H1 (cell line): Measurements from ENCODE around the gene GOLGA7B. TPM values are rescaled to one million over a fixed set of nuclear protein-coding genes. Genes with fewer than 3 reads are reported as not detected.
A peak's percentile ranks its signal among the peaks of the same experiment; 100 is the strongest.

Experiments used
- CTCF ChIA-PET: fragments of 300-600 bp; sonication (Branson Sonifier 250); formaldehyde crosslinking; loops from one replicate; lab custom pipeline; 2021; ENCODE audit not compliant: partially characterized antibody; lab: Charles Lee
- POLR2A ChIA-PET: fragments of 300-600 bp; sonication (Branson Sonifier 250); formaldehyde crosslinking; loops from one replicate; lab custom pipeline; 2021; ENCODE audit warnings: inconsistent platforms; ENCODE audit not compliant: partially characterized antibody; lab: Charles Lee
- DNase-seq, 2 experiments: peaks; one replicate each; pipeline versions ENCODE4 v3.0.0 to v3.0.0-alpha.2; 2010 to 2022; ENCODE audit warnings: low spot score in 2 of 2, low read depth in 1 of 2, mixed read lengths in 1 of 2
- FAIRE-seq: peaks from 2 replicates; lab custom pipeline; 2011; peaks lifted over from hg19 to GRCh38; lab: Jason Lieb, UNC
- H2AFZ ChIP-seq: 2 replicates; pipeline ENCODE4 v1.8.1; 2012; ENCODE audit warnings: low read length, inconsistent platforms
- H2AK5ac ChIP-seq: 2 replicates; pipeline ENCODE4 v1.6.1; 2013; ENCODE audit warnings: low read depth, low read length
- H2BK120ac ChIP-seq: replicated peaks from 2 replicates; pipeline ENCODE3; 2013; ENCODE audit warnings: low read depth, low read length, inconsistent platforms
- H2BK12ac ChIP-seq: 2 replicates; pipeline ENCODE4 v1.6.1; 2013; ENCODE audit warnings: low read depth, low read length
- H2BK15ac ChIP-seq: 2 replicates; pipeline ENCODE4 v1.6.1; 2013; ENCODE audit warnings: low read length
- H2BK20ac ChIP-seq: 2 replicates; pipeline ENCODE4 v1.6.1; 2013; ENCODE audit warnings: low read length
- H2BK5ac ChIP-seq: 2 replicates; pipeline ENCODE4 v1.6.1; 2013; ENCODE audit warnings: low read depth, low read length
- H3K14ac ChIP-seq: 2 replicates; pipeline ENCODE4 v1.6.1; 2013; ENCODE audit warnings: inconsistent platforms; ENCODE audit not compliant: insufficient read length
- H3K18ac ChIP-seq: 2 replicates; pipeline ENCODE4 v1.6.1; 2013; ENCODE audit warnings: low read length; ENCODE audit errors: extremely low read depth
- H3K23ac ChIP-seq: 2 replicates; pipeline ENCODE4 v1.6.1; 2013; ENCODE audit warnings: inconsistent platforms; ENCODE audit not compliant: insufficient read length
- H3K23me2 ChIP-seq: 2 replicates; pipeline ENCODE4 v1.6.1; 2013; ENCODE audit warnings: low read depth, low read length
- H3K27ac ChIP-seq: 2 replicates; pipeline ENCODE4 v1.6.1; 2011; ENCODE audit warnings: low read depth, low read length, inconsistent platforms
- H3K27me3 ChIP-seq, 4 experiments: replicated peaks in 1 of 4; 1 replicate in 1 of 4; 2 replicates in 3 of 4; pipeline versions ENCODE4 v1.6.1 to v1.8.1; 2011 to 2013; ENCODE audit warnings: low read length in 3 of 4, mild to moderate bottlenecking in 3 of 4, inconsistent platforms in 2 of 4, mixed read lengths in 2 of 4, moderate library complexity in 1 of 4; ENCODE audit not compliant: control insufficient read depth in 3 of 4, insufficient read depth in 3 of 4; ENCODE audit errors: extremely low read depth in 1 of 4
- H3K36me3 ChIP-seq, 4 experiments: 2 replicates each; pipeline versions ENCODE4 v1.6.1 to v1.8.1; 2011 to 2013; ENCODE audit warnings: mild to moderate bottlenecking in 4 of 4, low read length in 3 of 4, moderate library complexity in 2 of 4, control low read depth in 1 of 4, inconsistent platforms in 1 of 4; ENCODE audit not compliant: insufficient read depth in 4 of 4, control insufficient read depth in 2 of 4
- H3K4ac ChIP-seq: replicated peaks from 2 replicates; pipeline ENCODE3; 2013; ENCODE audit warnings: low read length, low read depth, mixed read lengths, inconsistent platforms; ENCODE audit not compliant: insufficient read length
- H3K4me1 ChIP-seq, 4 experiments: replicated peaks in 1 of 4; 1 replicate in 1 of 4; 2 replicates in 3 of 4; pipeline versions ENCODE4 v1.6.1 to v1.8.1; 2011 to 2013; ENCODE audit warnings: low read length in 3 of 4, inconsistent platforms in 2 of 4, mixed read lengths in 1 of 4; ENCODE audit not compliant: insufficient read depth in 4 of 4, control insufficient read depth in 3 of 4
- H3K4me2 ChIP-seq, 2 experiments: 2 replicates each; pipeline versions ENCODE4 v1.6.1 to v1.8.1; 2011 to 2013; ENCODE audit warnings: low read depth in 2 of 2, low read length in 2 of 2, control low read depth in 1 of 2, inconsistent platforms in 1 of 2, mild to moderate bottlenecking in 1 of 2; ENCODE audit not compliant: insufficient read depth in 1 of 2
- H3K4me3 ChIP-seq, 4 experiments: fragments of 200-600, 300-600 bp in 1 of 4; sonication (generic), shearing (Covaris generic), sonication (Bioruptor Twin) in 1 of 4; 2 replicates each; pipeline versions ENCODE4 v1.5.1 to v1.8.1; 2011 to 2016; ENCODE audit warnings: low read length in 4 of 4, low read depth in 3 of 4, control low read depth in 2 of 4, inconsistent platforms in 2 of 4, mild to moderate bottlenecking in 2 of 4, mixed read lengths in 1 of 4, moderate library complexity in 1 of 4; ENCODE audit not compliant: insufficient read depth in 2 of 4; ENCODE audit errors: extremely low read depth in 1 of 4
- H3K56ac ChIP-seq: replicated peaks from 2 replicates; pipeline ENCODE3; 2013; ENCODE audit warnings: low read depth, mild to moderate bottlenecking, mixed read lengths, low read length, inconsistent platforms; ENCODE audit not compliant: insufficient read length
- H3K79me1 ChIP-seq: 2 replicates; pipeline ENCODE4 v1.6.1; 2013; ENCODE audit warnings: low read depth, low read length, control low read depth
- H3K79me2 ChIP-seq, 2 experiments: 2 replicates each; pipeline versions ENCODE4 v1.6.1 to v1.8.1; 2012 to 2013; ENCODE audit warnings: low read length in 2 of 2, mild to moderate bottlenecking in 2 of 2, inconsistent platforms in 1 of 2; ENCODE audit not compliant: insufficient read depth in 2 of 2, control insufficient read depth in 1 of 2
- H3K9ac ChIP-seq, 4 experiments: replicated peaks in 1 of 4; 1 replicate in 1 of 4; 2 replicates in 3 of 4; pipeline versions ENCODE4 v1.6.1 to v1.8.1; 2011 to 2013; ENCODE audit warnings: low read depth in 3 of 4, low read length in 3 of 4, control low read depth in 2 of 4, mild to moderate bottlenecking in 2 of 4, moderate library complexity in 2 of 4, inconsistent platforms in 1 of 4; ENCODE audit errors: extremely low read depth in 1 of 4
- H3K9me3 ChIP-seq, 2 experiments: 2 replicates each; pipeline versions ENCODE4 v1.6.1 to v1.8.1; 2012 to 2013; ENCODE audit warnings: mild to moderate bottlenecking in 2 of 2, moderate library complexity in 2 of 2, control low read depth in 1 of 2, inconsistent platforms in 1 of 2, low read depth in 1 of 2, low read length in 1 of 2, mixed read lengths in 1 of 2; ENCODE audit not compliant: insufficient read depth in 2 of 2
- H4K20me1 ChIP-seq, 2 experiments: replicated peaks in 1 of 2; 2 replicates each; pipeline versions ENCODE3 to v1.8.1; 2011 to 2013; ENCODE audit warnings: inconsistent platforms in 2 of 2, low read length in 2 of 2, mild to moderate bottlenecking in 1 of 2; ENCODE audit not compliant: insufficient read depth in 2 of 2, control insufficient read depth in 1 of 2
- H4K5ac ChIP-seq: 2 replicates; pipeline ENCODE4 v1.6.1; 2013; ENCODE audit warnings: low read length, low read depth, mixed read lengths, inconsistent platforms; ENCODE audit not compliant: insufficient read length
- H4K8ac ChIP-seq: 2 replicates; pipeline ENCODE4 v1.8.0; 2013; ENCODE audit warnings: mild to moderate bottlenecking, moderate library complexity, low read length, inconsistent platforms; ENCODE audit not compliant: insufficient read depth; ENCODE audit errors: extremely low read depth
- H4K91ac ChIP-seq: replicated peaks from 2 replicates; pipeline ENCODE3; 2013; ENCODE audit warnings: low read length, mixed read lengths, inconsistent platforms; ENCODE audit not compliant: insufficient read length
- GTF2F1 ChIP-seq: IDR thresholded peaks from 2 replicates; pipeline ENCODE4 v1.6.1; 2012; ENCODE audit warnings: low read depth, low read length, improper control_type of control experiment, borderline replicate concordance
- KDM1A ChIP-seq: fragments of 200-600, 300-600 bp; sonication (generic); IDR thresholded peaks from 2 replicates; pipeline ENCODE4 v1.7.1; 2016; ENCODE audit warnings: mild to moderate bottlenecking, low read length, borderline replicate concordance
- POLR2AphosphoS5 ChIP-seq: IDR thresholded peaks from 2 replicates; pipeline ENCODE4 v1.6.1; 2011; ENCODE audit warnings: low read depth, low read length
- RFX5 ChIP-seq: IDR thresholded peaks from 2 replicates; pipeline ENCODE4 v1.6.1; 2011; ENCODE audit warnings: low read depth, low read length, improper control_type of control experiment, borderline replicate concordance
- RXRA ChIP-seq: IDR thresholded peaks from 2 replicates; pipeline ENCODE4 v1.6.1; 2011; ENCODE audit warnings: low read depth, mild to moderate bottlenecking, low read length, moderate library complexity; ENCODE audit not compliant: insufficient read depth
- SIRT6 ChIP-seq: IDR thresholded peaks from one replicate; pipeline ENCODE4 v1.7.1; 2012; ENCODE audit warnings: low read length, inconsistent platforms
- TBP ChIP-seq: IDR thresholded peaks from 2 replicates; pipeline ENCODE4 v1.6.1; 2011; ENCODE audit warnings: low read depth, low read length, improper control_type of control experiment
- WGBS, 2 experiments: shearing (Covaris generic) in 1 of 2; methylation state at CpG; one replicate each; pipeline versions ENCODE4 v1.1.6 to v1.1.7; 2013 to 2015; ENCODE audit warnings: low lambda C conversion rate in 2 of 2, mixed read lengths in 2 of 2, inconsistent platforms in 1 of 2, low coverage in 1 of 2, missing lambda C conversion rate in 1 of 2; ENCODE audit not compliant: insufficient replicate concordance in 2 of 2, insufficient coverage in 1 of 2, insufficient read length in 1 of 2; ENCODE audit errors: extremely low coverage in 1 of 2, missing lambda C conversion rate in 1 of 2; 5-methylcytosine and 5-hydroxymethylcytosine counted together
- polyA plus RNA-seq, 7 experiments: library from polyadenylated mRNA; depleted of rRNA in 3 of 7; stranded (reverse) in 5 of 7; unstranded in 2 of 7; fragments of >200 nt in 5 of 7; fragments of 200-250 nt in 2 of 7; gene quantifications; 1 replicate in 5 of 7; 2 replicates in 1 of 7; 4 replicates in 1 of 7; pipeline versions ENCODE4 v1.2.1 to v1.2.3, GENCODE V29; 2011 to 2013; ENCODE audit warnings: missing spikeins in 2 of 7, mixed read lengths in 2 of 7
- total RNA-seq: library from RNA; stranded (reverse); fragmentation: NEBNext Ultra II Directional; extraction: Animal tissue kit (Norgen Biotek cat#: 25700); gene quantifications from 2 replicates; pipeline ENCODE4 v1.2.1, GENCODE V29; 2021

The GOLGA7B gene
- total and polyA plus RNA-seq, 2 of the 8 experiments (the other 6 are each of a cell fraction or from before 2014, with no cell fraction given): 0.04 to 0.14 TPM

GRCh38 chr10:97874332-97874731, 24.7 kb downstream of the GOLGA7B start:
- no peaks in the 10 kb centered on the region for H3K27me3 ChIP-seq

More at GRCh38 chr10:97874332-97874731, 24.7 kb downstream of the GOLGA7B start:
- H3K36me3 ChIP-seq: no peaks in the 10 kb centered on the region
- no peak overlapping the region for H3K23ac ChIP-seq
- no peak overlapping the region for H2BK12ac ChIP-seq
- DNase-seq: no peak
- no peak for FAIRE-seq
- no peak overlapping the region for H3K14ac ChIP-seq
- CTCF ChIA-PET: interaction anchor here (0.9 to 14.5 kb wide), 8 partner anchors 9 to 124 kb away, joined by 3 to 236 read pairs (median 4); partner anchors contain the start of gene GOLGA7B
- H3K4me3 ChIP-seq: no peak overlapping the region
- no peak overlapping the region for H4K8ac ChIP-seq
- TF ChIP-seq POLR2AphosphoS5: no peak
- TF ChIP-seq TBP: no peak
- no peak for TF ChIP-seq SIRT6
- no peak for TF ChIP-seq GTF2F1
- no peak for TF ChIP-seq RFX5
- TF ChIP-seq KDM1A: peak; percentile 31; the same call in 1 of the 2 replicates
- TF ChIP-seq RXRA: no peak
- no peak overlapping the region for H3K56ac ChIP-seq
- H3K9ac ChIP-seq: no peak overlapping the region
- H3K4me1 ChIP-seq: peaks cover 3 to 11% (median 8%) of the 10 kb centered on the region in 4 experiments; a peak in 6 of 7 replicates
- no peaks in the 10 kb centered on the region for H4K20me1 ChIP-seq
- H2BK15ac ChIP-seq: no peak overlapping the region
- no peaks in the 10 kb centered on the region for H3K79me2 ChIP-seq
- no peak overlapping the region for H2AFZ ChIP-seq
- no peak overlapping the region for H3K4me2 ChIP-seq
- no peaks in the 10 kb centered on the region for H3K9me3 ChIP-seq
- WGBS, 2 experiments: 94% methylated on average over 5 of the region's 6 CpGs; no CpG with 5 or more reads in 1 of the 2 experiments
- H3K27ac ChIP-seq: no peak overlapping the region
- H3K18ac ChIP-seq: no peak overlapping the region
- H2BK120ac ChIP-seq: no peak overlapping the region
- no peak overlapping the region for H2AK5ac ChIP-seq
- H4K5ac ChIP-seq: no peak overlapping the region
- no peak overlapping the region for H4K91ac ChIP-seq
- POLR2A ChIA-PET: interaction anchor here (0.6 to 1.1 kb wide), 2 partner anchors 14 to 111 kb away, joined by 3 read pairs; no protein-coding TSS in a partner anchor
- no peak overlapping the region for H3K4ac ChIP-seq
- H3K23me2 ChIP-seq: no peaks in the 10 kb centered on the region
- H2BK20ac ChIP-seq: no peak overlapping the region
- no peak overlapping the region for H2BK5ac ChIP-seq
- no peaks in the 10 kb centered on the region for H3K79me1 ChIP-seq
